Heart left ventricle (tissue), 13 donors: ENCODE results near the gene ZNF26.

Experiments used
- CTCF ChIP-seq, 12 donors: fragments of 200-600 bp; sonication (generic) in 4 of 12; IDR thresholded peaks; one replicate each; pipeline versions ENCODE4 v1.5.0 to v1.8.0; 2018 to 2022; ENCODE audit warnings: antibody characterized with exemption in 12 of 12, mild to moderate bottlenecking in 5 of 12
- POLR2A ChIP-seq, 2 donors: fragments of 450-650 bp; IDR thresholded peaks; one replicate each; pipeline ENCODE4 v1.6.1; 2017; ENCODE audit warnings: antibody characterized with exemption in 2 of 2, mild to moderate bottlenecking in 2 of 2, moderate library complexity in 2 of 2
- donor health status: ischemic (EF 13 %, LVEDD 7.1; RV severe dilation, severe dysfunction).
- donor health status: DM: no; HTN: yes; CAD: no.
- donor health status: DM: no; HTN: no; CAD: no.
- donor health status: ischemic (EF 25% LVEDD 6.9; RV normal size, moderate dysfunction).
- donor health status: ischemic (EF 25% LVEDD 5.7; RV mildly dilated, moderate dysfunction).
- donor health status: ischemic (EF 35%, LVEDD 5.7; RV mildly dilated, moderate dysfunction).
- donor health status: nonischemic (EF 11% LVEDD 7.7; RV severe dilation, severe dysfunction).
- donor health status: DM: yes; HTN: yes; CAD: no.
- donor health status: PGD.
- donor health status: ischemic (EF 29% LVEDD 5.4; RV normal size, mild dysfunction).
- donor health status: nonischemic (EF 23%, LVEDD 6.1; RV moderate dilation, normal function).

- TF ChIP-seq CTCF (IDR thresholded peaks at IDR 0.05): no peak
- TF ChIP-seq POLR2A (IDR thresholded peaks at IDR 0.05): no peak
Measured at GRCh38 chr12:133061954-133062353, 75.8 kb downstream of the ZNF26 start.
